ENCODE measurements around the gene RGL2. TPM values are rescaled to one million over a fixed set of nuclear protein-coding genes. Genes with fewer than 3 reads are reported as not detected.

The RGL2 gene
- polyA plus RNA-seq, 3 donors: 14.9 to 145 (median 15.5) TPM

- H3K36me3 Mint-ChIP-seq: no peaks in the 10 kb centered on the region
- H3K27me3 Mint-ChIP-seq (ENCODE audit: low read depth in 3 of 3): peaks cover 2 to 3% (median 2%) of the 10 kb centered on the region in 3 donors
- no CpG with 5 or more reads among the region's 4 CpGs for WGBS (ENCODE audit: insufficient coverage)
- Histone ChIP-seq H3K9ac (ENCODE audit: insufficient read depth, low read length, poor library complexity, severe bottlenecking) (no peak overlapping the region), H4K20me1 (ENCODE audit: insufficient read depth, low read length) (no peaks in the 10 kb centered on the region), H3K9me3 (replicated peaks in 1 of 2; ENCODE audit: control insufficient read depth in 1 of 2, insufficient read depth in 1 of 2, low read length in 2 of 2) (no peaks in the 10 kb centered on the region), H3K4me3 (replicated peaks in 1 of 3; ENCODE audit: low read depth in 2 of 3, low read length in 3 of 3) (no peak overlapping the region), H3K79me2 (ENCODE audit: insufficient read depth, low read length) (no peaks in the 10 kb centered on the region), H3K4me2 (replicated peaks; ENCODE audit: extremely low read depth, low read length, poor library complexity, severe bottlenecking) (no peak overlapping the region), H3K27ac (ENCODE audit: low read depth in 1 of 2, low read length in 2 of 2) (no peak overlapping the region), H2AFZ (ENCODE audit: insufficient read depth, low read depth, low read length, poor library complexity, severe bottlenecking) (no peak overlapping the region), H3K36me3 (replicated peaks in 1 of 2; ENCODE audit: control insufficient read depth in 1 of 2, insufficient read depth in 2 of 2, low read length in 2 of 2) (no peaks in the 10 kb centered on the region), H3K4me1 (ENCODE audit: control insufficient read depth in 1 of 2, insufficient read depth in 2 of 2, low read length in 2 of 2) (no peaks in the 10 kb centered on the region), H3K27me3 (ENCODE audit: control insufficient read depth in 2 of 2, insufficient read depth in 2 of 2, low read length in 2 of 2) (no peaks in the 10 kb centered on the region)
- no peak for DNase-seq
- TF ChIP-seq CTCF (IDR thresholded peaks at IDR 0.05): no peak
- no peak overlapping the region for H3K27ac Mint-ChIP-seq
- peaks cover 3% of the 10 kb centered on the region for H3K4me1 Mint-ChIP-seq
- H3K4me3 Mint-ChIP-seq: no peak overlapping the region
- no peaks in the 10 kb centered on the region for H3K9me3 Mint-ChIP-seq
- intact Hi-C loops (cut with micrococcal nuclease): no loop called here
Observed at GRCh38 chr6:33335916-33336315, 37.2 kb upstream of the RGL2 start.

- Histone ChIP-seq H3K79me2 (ENCODE audit: insufficient read depth, low read length) (no peaks in the 10 kb centered on the region), H3K4me2 (replicated peaks; ENCODE audit: extremely low read depth, low read length, poor library complexity, severe bottlenecking) (no peak overlapping the region), H3K36me3 (replicated peaks in 1 of 2; ENCODE audit: control insufficient read depth in 1 of 2, insufficient read depth in 2 of 2, low read length in 2 of 2) (no peaks in the 10 kb centered on the region), H3K4me3 (replicated peaks in 1 of 3; ENCODE audit: low read depth in 2 of 3, low read length in 3 of 3) (no peak overlapping the region), H3K4me1 (ENCODE audit: control insufficient read depth in 1 of 2, insufficient read depth in 2 of 2, low read length in 2 of 2) (no peaks in the 10 kb centered on the region), H4K20me1 (ENCODE audit: insufficient read depth, low read length) (no peaks in the 10 kb centered on the region), H3K27me3 (ENCODE audit: control insufficient read depth in 2 of 2, insufficient read depth in 2 of 2, low read length in 2 of 2) (no peaks in the 10 kb centered on the region), H3K9ac (ENCODE audit: insufficient read depth, low read length, poor library complexity, severe bottlenecking) (no peak overlapping the region), H2AFZ (ENCODE audit: insufficient read depth, low read depth, low read length, poor library complexity, severe bottlenecking) (no peak overlapping the region), H3K9me3 (replicated peaks in 1 of 2; ENCODE audit: control insufficient read depth in 1 of 2, insufficient read depth in 1 of 2, low read length in 2 of 2) (no peaks in the 10 kb centered on the region), H3K27ac (ENCODE audit: low read depth in 1 of 2, low read length in 2 of 2) (no peak overlapping the region)
- H3K4me3 Mint-ChIP-seq: no peak overlapping the region
- intact Hi-C loops (cut with micrococcal nuclease): no loop called here
- H3K4me1 Mint-ChIP-seq: peaks cover 3% of the 10 kb centered on the region
- no peaks in the 10 kb centered on the region for H3K9me3 Mint-ChIP-seq
- peaks cover 0 to 8% (median 4%) of the 10 kb centered on the region in 3 donors for H3K27me3 Mint-ChIP-seq (ENCODE audit: low read depth in 3 of 3)
- H3K27ac Mint-ChIP-seq: no peak overlapping the region
- no peaks in the 10 kb centered on the region for H3K36me3 Mint-ChIP-seq
- TF ChIP-seq CTCF (IDR thresholded peaks at IDR 0.05): no peak
- DNase-seq: no peak
- WGBS (ENCODE audit: insufficient coverage): no CpG with 5 or more reads among the region's 4 CpGs
Observed at GRCh38 chr6:33333666-33334065, 34.9 kb upstream of the RGL2 start.

Data from CD14-positive monocyte (primary cell).